ENCODE data around the gene MYOM1.

Gene MYOM1

GRCh38 chr18:3154214-3154613, 65.6 kb downstream of the MYOM1 start:
- no peak overlapping the region for H3K4me3 ChIP-seq (ENCODE audit: low read depth, low read length)
- TF ChIP-seq CTCF (IDR thresholded peaks at IDR 0.05; ENCODE audit: control insufficient read depth, extremely low read depth, insufficient read depth) = no peak
- no peak for DNase-seq (ENCODE audit: low read depth)

GRCh38 chr18:3153107-3153704, 66.6 kb downstream of the MYOM1 start:
- H3K4me3 ChIP-seq (ENCODE audit: low read depth, low read length) = no peak overlapping the region
- TF ChIP-seq CTCF (IDR thresholded peaks at IDR 0.05; ENCODE audit: control insufficient read depth, extremely low read depth, insufficient read depth) = no peak
- DNase-seq (ENCODE audit: low read depth) = no peak

- no peak for DNase-seq (ENCODE audit: low read depth)
- no peak overlapping the region for H3K4me3 ChIP-seq (ENCODE audit: low read depth, low read length)
- TF ChIP-seq CTCF (IDR thresholded peaks at IDR 0.05; ENCODE audit: control insufficient read depth, extremely low read depth, insufficient read depth) = no peak
These were observed 67.5 kb downstream of the MYOM1 start for GRCh38 chr18:3152294-3152693.

GRCh38 chr18:3151399-3152264, 68.1 kb downstream of the MYOM1 start:
- no peak overlapping the region for H3K4me3 ChIP-seq (ENCODE audit: low read depth, low read length)
- TF ChIP-seq CTCF (IDR thresholded peaks at IDR 0.05; ENCODE audit: control insufficient read depth, extremely low read depth, insufficient read depth) = peak; percentile 75
- DNase-seq (ENCODE audit: low read depth) = no peak

GRCh38 chr18:3150688-3151087, 69.1 kb downstream of the MYOM1 start:
- no peak for DNase-seq (ENCODE audit: low read depth)
- H3K4me3 ChIP-seq (ENCODE audit: low read depth, low read length) = no peak overlapping the region
- no peak for TF ChIP-seq CTCF (IDR thresholded peaks at IDR 0.05; ENCODE audit: control insufficient read depth, extremely low read depth, insufficient read depth)

GRCh38 chr18:3150274-3150673, 69.5 kb downstream of the MYOM1 start:
- no peak for DNase-seq (ENCODE audit: low read depth)
- TF ChIP-seq CTCF (IDR thresholded peaks at IDR 0.05; ENCODE audit: control insufficient read depth, extremely low read depth, insufficient read depth) = peak; percentile 18; the same call in 1 of the 2 replicates
- H3K4me3 ChIP-seq (ENCODE audit: low read depth, low read length) = no peak overlapping the region
